Calu3 (cell line): Measurements from ENCODE around the gene WDPCP. TPM values are rescaled to one million over a fixed set of nuclear protein-coding genes. Genes with fewer than 3 reads are reported as not detected.

Source experiments
- BruUV-seq: library from RNA; stranded (reverse); fragments of 400-500 nt; replicated peaks from 2 replicates; lab custom pipeline; 2021; lab: Mats Ljungman, UMichigan
- CTCF ChIA-PET: fragments of 300-600 bp; sonication (Branson Sonifier 250); formaldehyde crosslinking; loops from one replicate; lab custom pipeline; 2022; ENCODE audit warnings: antibody characterized with exemption; lab: Charles Lee
- DNase-seq: peaks from one replicate; pipeline ENCODE4 v3.0.0; 2022
- H3K27ac Mint-ChIP-seq: one replicate; pipeline ENCODE4 v1.8.0; 2022; ENCODE audit warnings: mixed read lengths; ENCODE audit not compliant: unreplicated experiment
- H3K27me3 Mint-ChIP-seq: one replicate; pipeline ENCODE4 v1.8.0; 2022; ENCODE audit warnings: mixed read lengths; ENCODE audit not compliant: unreplicated experiment
- H3K36me3 Mint-ChIP-seq: one replicate; pipeline ENCODE4 v1.8.0; 2022; ENCODE audit warnings: mild to moderate bottlenecking, moderate library complexity, mixed read lengths; ENCODE audit not compliant: insufficient read depth, unreplicated experiment
- H3K4me1 Mint-ChIP-seq: one replicate; pipeline ENCODE4 v1.8.0; 2022; ENCODE audit warnings: mild to moderate bottlenecking, low read depth, mixed read lengths; ENCODE audit not compliant: unreplicated experiment
- H3K4me3 Mint-ChIP-seq: one replicate; pipeline ENCODE4 v1.8.0; 2022; ENCODE audit warnings: mild to moderate bottlenecking, low read depth, moderate library complexity, mixed read lengths; ENCODE audit not compliant: unreplicated experiment
- H3K9me3 Mint-ChIP-seq: one replicate; pipeline ENCODE4 v1.8.0; 2022; ENCODE audit warnings: low read depth, mixed read lengths; ENCODE audit not compliant: unreplicated experiment
- CTCF ChIP-seq: fragments of 200-600 bp; IDR thresholded peaks from one replicate; pipeline ENCODE4 v1.8.0; 2022; ENCODE audit warnings: antibody characterized with exemption; ENCODE audit not compliant: unreplicated experiment
- intact Hi-C: fragments of 100-400 bp; cut with micrococcal nuclease; formaldehyde crosslinking; loops from one replicate; pipeline ENCODE4 v1.10.0; 2022; ENCODE audit not compliant: unreplicated experiment
- total RNA-seq: library from RNA; stranded (reverse); gene quantifications from 2 replicates; pipeline ENCODE4 v1.2.3, GENCODE V29; 2022

The WDPCP gene
- total RNA-seq, 1 experiment from 2014 or later: 9.0 TPM

- no peak for DNase-seq
Measured at GRCh38 chr2:63514781-63515180, 73.5 kb downstream of the WDPCP start.

GRCh38 chr2:63514237-63514716 lies 74.0 kb downstream of the WDPCP start:
- H3K27me3 Mint-ChIP-seq: no peaks in the 10 kb centered on the region
- CTCF ChIA-PET: no interaction called here
- intact Hi-C loops: no loop called here
- BruUV-seq: no TSS peak
- no peak for TF ChIP-seq CTCF
- H3K4me3 Mint-ChIP-seq: no peak overlapping the region
- no peak for DNase-seq
- H3K9me3 Mint-ChIP-seq: peaks cover 6% of the 10 kb centered on the region
- no peak overlapping the region for H3K27ac Mint-ChIP-seq
- no peaks in the 10 kb centered on the region for H3K36me3 Mint-ChIP-seq
- H3K4me1 Mint-ChIP-seq: no peaks in the 10 kb centered on the region

More at GRCh38 chr2:63514781-63515180, 73.5 kb downstream of the WDPCP start:
- Mint-ChIP-seq H3K27me3 (no peaks in the 10 kb centered on the region), H3K27ac (no peak overlapping the region), H3K4me1 (no peaks in the 10 kb centered on the region), H3K4me3 (no peak overlapping the region), H3K36me3 (no peaks in the 10 kb centered on the region), H3K9me3 (peaks cover 3% of the 10 kb centered on the region)
- CTCF ChIA-PET: no interaction called here
- TF ChIP-seq CTCF: no peak
- no TSS peak for BruUV-seq
- intact Hi-C loops: no loop called here

- Mint-ChIP-seq H3K4me1 (no peaks in the 10 kb centered on the region), H3K4me3 (no peak overlapping the region), H3K9me3 (peaks cover 9% of the 10 kb centered on the region), H3K36me3 (no peaks in the 10 kb centered on the region), H3K27ac (no peak overlapping the region), H3K27me3 (peaks cover 15% of the 10 kb centered on the region)
- no peak for DNase-seq
- CTCF ChIA-PET: no interaction called here
- BruUV-seq: no TSS peak
- intact Hi-C loops: no loop called here
- TF ChIP-seq CTCF: no peak
Measured at GRCh38 chr2:63506320-63506719, 82.0 kb downstream of the WDPCP start.

DNA sequence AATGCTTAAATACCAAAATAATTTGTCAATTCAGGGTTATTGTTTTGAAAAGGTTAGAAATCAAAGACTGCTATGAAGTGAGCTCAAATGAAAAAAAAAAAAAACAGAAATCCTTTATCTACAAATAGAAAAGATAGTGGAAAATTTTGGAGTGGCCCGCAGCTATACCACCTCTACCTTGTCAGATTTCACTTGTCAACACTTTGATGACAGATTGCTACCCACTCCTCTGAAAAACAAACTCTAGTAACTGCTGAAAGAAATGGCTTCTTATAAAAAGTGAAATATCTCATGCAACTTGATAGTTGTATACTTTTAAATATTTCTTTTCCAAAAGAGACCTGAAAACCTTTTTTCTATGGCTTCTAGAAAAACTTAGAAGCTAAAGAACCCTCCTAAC lies 84.5 kb downstream of the WDPCP start:
- intact Hi-C loops: no loop called here
- H3K27me3 Mint-ChIP-seq: peaks cover 15% of the 10 kb centered on the region
- no peak overlapping the region for H3K4me3 Mint-ChIP-seq
- BruUV-seq: no TSS peak
- H3K9me3 Mint-ChIP-seq: peaks cover 2% of the 10 kb centered on the region
- no peak for TF ChIP-seq CTCF
- H3K4me1 Mint-ChIP-seq: peaks cover 15% of the 10 kb centered on the region
- DNase-seq: no peak
- H3K27ac Mint-ChIP-seq: no peak overlapping the region
- H3K36me3 Mint-ChIP-seq: no peaks in the 10 kb centered on the region
- CTCF ChIA-PET: interaction anchor here (0.7 kb wide), 1 partner anchor 79 kb away, joined by 3 read pairs; no protein-coding TSS in a partner anchor
